Dermis microvascular lymphatic vessel endothelial cell (primary cell): ENCODE data around the gene PPP6R3. TPM values are rescaled to one million over a fixed set of nuclear protein-coding genes. Genes with fewer than 3 reads are reported as not detected.
"Not testable (repeated sequence)": the region's sequence is repeated elsewhere in the genome, so short reads cannot be mapped to it uniquely, and the experiment has no call there.

Experiments
- DNase-seq, 2 donors: peaks; one replicate each; pipeline versions ENCODE4 v3.0.0 to v3.0.0-alpha.2; 2010; ENCODE audit warnings: low read depth in 2 of 2
- total RNA-seq: library from RNA; depleted of rRNA; stranded (reverse); fragments of >200 nt; gene quantifications from 2 replicates; pipeline ENCODE4 v1.2.1, GENCODE V29; 2014

PPP6R3 gene
- total RNA-seq, 1 donor from 2014 or later = 115 TPM

- no peak for DNase-seq
These were observed 3.2 kb upstream of the PPP6R3 start for GRCh38 chr11:68457216-68457897.

- no peak for DNase-seq
These were observed 2.7 kb upstream of the PPP6R3 start for GRCh38 chr11:68457898-68458249.

- DNase-seq = not testable (repeated sequence)
These were observed 2.2 kb upstream of the PPP6R3 start for GRCh38 chr11:68458340-68458739.

- peak; percentile 99 for DNase-seq
These were observed 439 bp upstream of the PPP6R3 start for GRCh38 chr11:68459886-68460740.

GRCh38 chr11:68461575-68461917 is 994 bp downstream of the PPP6R3 start:
- no peak for DNase-seq

GRCh38 chr11:68463714-68464113 is 3.2 kb downstream of the PPP6R3 start:
- no peak for DNase-seq

- no peak for DNase-seq
These were observed 6.8 kb downstream of the PPP6R3 start for GRCh38 chr11:68467201-68467834.

GRCh38 chr11:68468217-68468828 is 7.8 kb downstream of the PPP6R3 start:
- no peak for DNase-seq

GRCh38 chr11:68469122-68469521 is 8.6 kb downstream of the PPP6R3 start:
- DNase-seq = no peak

GRCh38 chr11:68469642-68470041 is 9.1 kb downstream of the PPP6R3 start:
- DNase-seq = no peak

GRCh38 chr11:68470304-68470811 is 9.8 kb downstream of the PPP6R3 start:
- no peak for DNase-seq

GRCh38 chr11:68471360-68472340 is 11.1 kb downstream of the PPP6R3 start:
- no peak for DNase-seq

GRCh38 chr11:68472778-68473177 is 12.2 kb downstream of the PPP6R3 start:
- no peak for DNase-seq

- peak in 1 of 2 donors; percentile 12 for DNase-seq
These were observed 13.1 kb downstream of the PPP6R3 start for GRCh38 chr11:68473693-68474092.

- DNase-seq = not testable (repeated sequence)
These were observed 15.1 kb downstream of the PPP6R3 start for GRCh38 chr11:68475626-68476025.

GRCh38 chr11:68479390-68479789 is 18.8 kb downstream of the PPP6R3 start:
- DNase-seq = no peak

GRCh38 chr11:68480193-68480592 is 19.6 kb downstream of the PPP6R3 start:
- no peak for DNase-seq

GRCh38 chr11:68480852-68481510 is 20.4 kb downstream of the PPP6R3 start:
- DNase-seq = peak in 1 of 2 donors; percentile 28

GRCh38 chr11:68481579-68482240 is 21.2 kb downstream of the PPP6R3 start:
- no peak for DNase-seq

- DNase-seq = no peak
These were observed 28.1 kb downstream of the PPP6R3 start for GRCh38 chr11:68488623-68489022.
